ENCODE measurements around the gene IAPP.
"Not testable (repeated sequence)": the region's sequence is repeated elsewhere in the genome, so short reads cannot be mapped to it uniquely, and the experiment has no call there.

Gene IAPP

GRCh38 chr12:21370845-21371449 lies 1.8 kb upstream of the IAPP start:
- in situ Hi-C loops (cut with HindIII; ENCODE audit: low sequenced_read_pairs): no loop called here

DNA sequence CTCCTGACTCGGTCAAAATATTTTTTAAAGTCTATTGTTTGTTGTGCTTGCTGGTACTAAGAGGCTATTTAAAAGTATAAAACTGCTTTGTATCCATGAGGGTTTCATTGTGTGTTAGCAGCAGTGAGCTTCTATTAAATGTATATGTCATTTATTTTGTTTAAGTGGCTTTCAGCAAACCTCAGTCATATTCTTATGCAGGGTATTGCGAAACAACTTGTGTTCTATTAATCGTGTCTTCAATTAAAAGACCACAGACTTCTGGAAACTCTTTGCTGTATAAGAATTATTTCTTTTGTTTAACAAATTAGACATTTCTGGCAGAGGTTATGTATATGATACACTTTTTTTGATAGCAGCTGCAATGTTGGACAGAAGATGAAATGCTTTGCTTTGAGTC lies 6.5 kb downstream of the IAPP start:
- in situ Hi-C loops (cut with HindIII; ENCODE audit: low sequenced_read_pairs): no loop called here

- in situ Hi-C loops (cut with HindIII; ENCODE audit: low sequenced_read_pairs): not testable (repeated sequence)
These were observed 8.6 kb downstream of the IAPP start for GRCh38 chr12:21381320-21381719.

DNA sequence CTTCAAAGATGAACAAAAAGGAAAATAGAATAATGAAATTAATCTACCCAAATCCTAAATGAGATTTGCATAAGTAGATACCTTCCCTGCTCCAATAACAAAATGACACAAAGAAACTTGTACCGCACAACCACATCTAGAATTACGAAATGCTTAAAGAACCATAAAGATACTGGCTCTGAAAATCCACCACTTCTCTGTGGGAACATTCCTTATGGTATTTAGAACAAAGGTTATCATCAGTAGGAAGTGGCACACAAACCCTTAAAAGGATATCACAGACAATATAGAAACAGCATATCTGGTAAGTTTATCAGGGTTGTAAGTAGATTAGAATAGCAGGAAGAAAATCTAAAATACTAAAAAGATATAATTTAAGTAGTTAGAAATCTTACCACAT lies 11.6 kb downstream of the IAPP start:
- in situ Hi-C loops (cut with HindIII; ENCODE audit: low sequenced_read_pairs): no loop called here

DNA sequence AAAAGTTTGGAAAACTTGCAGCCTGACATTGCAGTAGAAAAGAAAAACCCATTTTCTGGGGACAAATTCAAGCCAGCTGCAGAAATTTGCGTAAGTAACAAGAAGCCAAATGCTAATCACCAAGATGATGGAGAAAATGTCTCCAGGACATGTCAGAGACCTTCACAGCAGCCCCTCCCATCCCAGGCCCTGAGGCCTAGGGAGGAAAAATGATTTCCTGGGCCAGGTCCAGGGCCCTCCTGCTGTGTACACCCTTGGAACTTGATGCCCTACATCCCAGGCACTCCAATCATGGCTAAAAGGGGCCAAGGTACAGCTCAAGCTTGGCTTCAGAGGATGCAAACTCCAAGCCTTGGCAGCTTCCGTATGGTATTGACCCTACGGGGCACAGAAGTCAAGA lies 14.5 kb downstream of the IAPP start:
- in situ Hi-C loops (cut with HindIII; ENCODE audit: low sequenced_read_pairs): no loop called here

- in situ Hi-C loops (cut with HindIII; ENCODE audit: low sequenced_read_pairs): no loop called here
These were observed 19.7 kb downstream of the IAPP start for GRCh38 chr12:21392384-21392783.

DNA sequence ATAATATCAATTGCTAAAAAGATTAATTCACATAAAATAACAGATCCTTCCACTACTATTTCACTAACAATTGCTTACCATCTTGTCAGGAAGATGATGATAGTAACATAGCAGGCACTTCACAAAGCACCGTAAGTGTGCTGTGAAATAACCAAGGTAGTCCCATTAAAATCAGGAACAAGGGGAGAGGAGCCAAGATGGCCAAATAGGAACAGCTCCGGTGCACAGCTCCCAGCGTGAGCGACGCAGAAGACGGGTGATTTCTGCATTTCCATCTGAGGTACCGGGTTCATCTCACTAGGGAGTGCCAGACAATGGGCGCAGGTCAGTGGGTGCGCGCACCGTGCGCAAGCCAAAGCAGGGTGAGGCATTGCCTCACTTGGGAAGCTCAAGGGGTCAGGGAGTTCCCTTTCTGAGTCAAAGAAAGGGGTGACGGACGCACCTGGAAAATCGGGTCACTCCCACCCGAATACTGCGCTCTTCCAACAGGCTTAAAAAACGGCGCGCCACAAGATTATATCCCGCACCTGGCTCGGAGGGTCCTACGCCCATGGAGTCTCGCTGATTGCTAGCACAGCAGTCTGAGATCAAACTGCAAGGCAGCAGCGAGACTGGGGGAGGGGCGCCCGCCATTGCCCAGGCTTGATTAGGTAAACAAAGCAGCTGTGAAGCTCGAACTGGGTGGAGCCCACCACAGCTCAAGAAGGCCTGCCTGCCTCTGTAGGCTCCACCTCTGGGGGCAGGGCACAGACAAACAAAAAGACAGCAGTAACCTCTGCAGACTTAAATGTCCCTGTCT lies 22.3 kb downstream of the IAPP start:
- in situ Hi-C loops (cut with HindIII; ENCODE audit: low sequenced_read_pairs): not testable (repeated sequence)

GRCh38 chr12:21413369-21414277 lies 40.9 kb downstream of the IAPP start:
- in situ Hi-C loops (cut with HindIII; ENCODE audit: low sequenced_read_pairs): no loop called here

- in situ Hi-C loops (cut with HindIII; ENCODE audit: low sequenced_read_pairs): no loop called here
These were observed 43.9 kb downstream of the IAPP start for GRCh38 chr12:21416511-21417121.

DNA sequence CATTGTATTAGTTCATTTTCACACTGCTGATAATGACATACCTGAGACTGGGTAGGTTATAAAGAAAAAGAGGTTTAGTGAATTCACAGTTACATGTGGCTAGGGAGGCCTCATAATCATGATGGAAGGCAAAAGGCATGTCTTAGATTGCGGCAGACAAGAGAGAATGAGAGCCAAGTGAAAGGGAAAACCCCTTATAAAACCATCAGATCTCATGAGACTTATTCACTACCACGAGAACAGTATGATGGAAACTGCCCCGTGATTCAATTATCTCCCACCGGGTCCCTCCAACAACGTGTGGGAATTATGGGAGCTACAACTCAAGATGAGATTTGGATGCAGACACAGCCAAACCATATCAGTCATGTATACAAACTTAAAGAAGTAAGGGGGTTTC lies 45.7 kb downstream of the IAPP start:
- in situ Hi-C loops (cut with HindIII; ENCODE audit: low sequenced_read_pairs): not testable (repeated sequence)

GRCh38 chr12:21419009-21419699 lies 46.5 kb downstream of the IAPP start:
- in situ Hi-C loops (cut with HindIII; ENCODE audit: low sequenced_read_pairs): not testable (repeated sequence)

DNA sequence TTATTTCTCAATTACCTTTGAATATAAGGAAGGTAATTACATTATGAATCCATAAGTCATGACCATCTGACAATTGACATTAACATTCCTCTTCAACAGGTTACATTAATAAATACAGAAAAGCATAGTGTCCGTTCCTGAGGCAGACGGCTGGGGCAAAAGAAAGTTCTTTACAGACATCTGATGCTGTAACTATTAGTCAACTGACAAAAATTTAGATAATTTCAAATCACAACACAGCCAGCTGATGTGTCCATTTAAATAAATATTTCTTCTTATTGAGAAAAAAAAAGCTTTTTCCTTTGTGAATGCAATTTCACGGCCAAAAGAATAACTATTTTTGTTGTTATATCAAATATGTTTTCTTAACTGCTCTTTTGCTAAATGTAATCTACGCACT lies 55.5 kb downstream of the IAPP start:
- in situ Hi-C loops (cut with HindIII; ENCODE audit: low sequenced_read_pairs): no loop called here

All from endothelial cell of hepatic sinusoid (primary cell).